ENCODE results near the gene KLHL2.
"Not testable (repeated sequence)": the region's sequence is repeated elsewhere in the genome, so short reads cannot be mapped to it uniquely, and the experiment has no call there.

Gene KLHL2, protein sequence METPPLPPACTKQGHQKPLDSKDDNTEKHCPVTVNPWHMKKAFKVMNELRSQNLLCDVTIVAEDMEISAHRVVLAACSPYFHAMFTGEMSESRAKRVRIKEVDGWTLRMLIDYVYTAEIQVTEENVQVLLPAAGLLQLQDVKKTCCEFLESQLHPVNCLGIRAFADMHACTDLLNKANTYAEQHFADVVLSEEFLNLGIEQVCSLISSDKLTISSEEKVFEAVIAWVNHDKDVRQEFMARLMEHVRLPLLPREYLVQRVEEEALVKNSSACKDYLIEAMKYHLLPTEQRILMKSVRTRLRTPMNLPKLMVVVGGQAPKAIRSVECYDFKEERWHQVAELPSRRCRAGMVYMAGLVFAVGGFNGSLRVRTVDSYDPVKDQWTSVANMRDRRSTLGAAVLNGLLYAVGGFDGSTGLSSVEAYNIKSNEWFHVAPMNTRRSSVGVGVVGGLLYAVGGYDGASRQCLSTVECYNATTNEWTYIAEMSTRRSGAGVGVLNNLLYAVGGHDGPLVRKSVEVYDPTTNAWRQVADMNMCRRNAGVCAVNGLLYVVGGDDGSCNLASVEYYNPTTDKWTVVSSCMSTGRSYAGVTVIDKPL

GRCh38 chr4:165207431-165208220 is at the start of gene KLHL2:
KLHL2 (plus strand) TSS chr4:165207561; CDS start chr4:165207877, 316 bp downstream.
- peak; percentile 27 for DNase-seq (ENCODE audit: low spot score)

DNA sequence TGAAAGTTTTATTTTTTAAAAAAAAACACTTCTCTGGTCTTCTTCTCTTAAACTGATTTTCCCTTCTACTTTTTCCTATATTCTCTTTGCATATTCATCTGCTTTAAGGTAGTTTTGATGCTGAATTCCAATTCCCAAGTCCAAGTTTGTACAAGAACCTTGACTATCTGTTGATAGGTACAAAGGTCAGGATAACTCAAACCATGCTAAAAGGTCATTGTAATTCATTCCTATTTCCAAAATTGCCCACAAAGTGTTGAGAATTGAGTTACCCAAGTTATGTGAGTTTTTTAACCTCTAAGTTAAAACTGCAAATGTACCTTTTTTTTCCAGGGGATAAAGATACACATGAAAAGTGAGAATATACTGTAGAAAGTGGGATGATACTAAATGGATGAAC is 48.6 kb upstream of the KLHL2 start:
- DNase-seq (ENCODE audit: low spot score): no peak

- DNase-seq (ENCODE audit: low spot score): no peak
Observed at GRCh38 chr4:165164257-165164656, 43.1 kb upstream of the KLHL2 start.

DNA sequence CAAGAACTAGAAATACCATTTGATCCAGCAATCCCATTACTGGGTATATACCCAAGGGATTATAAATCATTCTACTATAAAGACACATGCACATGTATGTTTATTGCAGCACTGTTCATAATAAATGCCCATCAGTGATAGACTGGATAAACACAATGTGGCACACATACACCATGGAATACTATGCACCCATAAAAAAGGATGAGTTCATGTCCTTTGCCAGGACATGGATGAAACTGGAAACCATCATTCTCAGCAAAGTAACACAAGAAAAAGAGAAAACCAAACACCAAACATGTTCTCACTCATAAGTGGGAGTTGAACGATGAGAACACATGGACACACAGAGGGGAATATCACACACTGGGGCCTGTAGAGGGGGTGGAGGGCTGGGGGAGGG is 40.5 kb upstream of the KLHL2 start:
- not testable (repeated sequence) for DNase-seq (ENCODE audit: low spot score)

DNA sequence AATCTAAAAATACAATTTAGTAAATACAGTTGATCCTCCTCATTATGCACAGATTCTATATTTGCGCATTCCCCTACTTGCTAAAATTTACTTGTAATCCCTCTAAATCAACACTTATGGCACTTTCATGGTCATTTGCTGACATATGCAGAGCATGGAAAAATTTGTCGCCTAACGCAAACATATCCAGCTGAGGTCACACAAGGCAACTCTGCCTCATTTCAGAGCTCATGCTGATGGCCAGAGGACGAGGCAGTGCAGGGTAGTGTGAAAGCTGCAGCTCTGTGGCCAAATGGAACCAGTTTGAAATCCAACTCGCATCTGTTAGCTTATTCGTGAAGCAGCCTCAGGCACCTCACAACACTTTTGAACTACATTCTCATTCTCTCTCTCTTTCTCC is 39.7 kb upstream of the KLHL2 start:
- no peak for DNase-seq (ENCODE audit: low spot score)

DNA sequence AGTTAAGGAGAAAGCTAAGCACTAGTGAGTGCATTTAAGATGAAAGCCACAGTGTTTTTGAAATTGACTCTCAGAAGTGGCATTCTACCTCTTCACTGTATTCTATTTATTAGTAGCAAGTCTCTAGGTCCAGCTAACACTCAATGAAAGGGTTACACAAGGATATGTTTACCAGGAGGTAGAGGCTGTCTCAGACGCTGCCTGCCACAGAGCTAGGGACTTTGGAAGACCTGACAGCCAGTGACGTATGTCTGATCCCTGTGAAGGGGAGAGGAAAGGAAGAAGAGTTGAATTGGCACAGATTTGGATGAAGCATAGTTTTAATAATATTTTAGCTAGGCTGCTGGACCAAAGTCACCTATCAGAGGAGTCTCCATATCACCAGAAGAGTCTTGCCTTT is 36.5 kb upstream of the KLHL2 start:
- no peak for DNase-seq (ENCODE audit: low spot score)

DNA sequence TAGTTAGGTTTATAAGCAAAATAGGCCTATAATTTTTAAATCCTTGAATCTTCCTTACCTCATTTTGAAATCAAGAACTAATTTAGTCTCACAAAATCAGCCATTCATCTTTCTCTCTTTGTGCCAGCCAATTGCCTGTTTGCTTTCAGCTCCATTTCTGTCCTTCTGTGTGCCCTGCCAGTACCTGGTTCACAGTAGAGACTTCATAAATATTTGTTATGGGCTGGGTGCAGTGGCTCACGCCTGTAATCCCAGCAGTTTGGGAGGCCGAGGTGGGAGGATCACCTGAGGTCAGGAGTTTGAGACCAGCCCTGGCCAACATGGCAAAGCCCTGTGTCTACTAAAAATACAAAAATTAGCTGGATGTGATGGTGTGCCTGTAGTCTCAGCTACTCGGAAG is 31.9 kb upstream of the KLHL2 start:
- not testable (repeated sequence) for DNase-seq (ENCODE audit: low spot score)

DNA sequence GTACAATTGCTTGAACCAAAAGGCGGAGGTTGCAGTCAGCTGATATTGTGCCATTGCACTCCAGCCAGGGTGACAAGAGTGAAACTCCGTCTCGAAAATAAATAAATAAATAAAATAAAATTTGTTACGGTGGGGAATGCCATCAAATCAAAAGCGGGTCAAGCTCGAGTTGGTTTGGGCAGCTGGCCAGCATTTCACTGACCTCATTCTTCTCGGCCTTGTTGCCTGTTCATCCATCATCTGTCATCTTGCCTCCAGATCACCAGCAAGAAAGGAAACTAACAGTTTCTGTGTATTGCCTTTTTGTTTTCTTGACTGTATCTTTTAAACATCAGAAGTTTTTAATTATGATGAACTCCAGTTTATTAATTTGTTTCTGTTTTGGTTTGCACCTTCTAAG is 31.5 kb upstream of the KLHL2 start:
- DNase-seq (ENCODE audit: low spot score): peak; percentile 11

DNA sequence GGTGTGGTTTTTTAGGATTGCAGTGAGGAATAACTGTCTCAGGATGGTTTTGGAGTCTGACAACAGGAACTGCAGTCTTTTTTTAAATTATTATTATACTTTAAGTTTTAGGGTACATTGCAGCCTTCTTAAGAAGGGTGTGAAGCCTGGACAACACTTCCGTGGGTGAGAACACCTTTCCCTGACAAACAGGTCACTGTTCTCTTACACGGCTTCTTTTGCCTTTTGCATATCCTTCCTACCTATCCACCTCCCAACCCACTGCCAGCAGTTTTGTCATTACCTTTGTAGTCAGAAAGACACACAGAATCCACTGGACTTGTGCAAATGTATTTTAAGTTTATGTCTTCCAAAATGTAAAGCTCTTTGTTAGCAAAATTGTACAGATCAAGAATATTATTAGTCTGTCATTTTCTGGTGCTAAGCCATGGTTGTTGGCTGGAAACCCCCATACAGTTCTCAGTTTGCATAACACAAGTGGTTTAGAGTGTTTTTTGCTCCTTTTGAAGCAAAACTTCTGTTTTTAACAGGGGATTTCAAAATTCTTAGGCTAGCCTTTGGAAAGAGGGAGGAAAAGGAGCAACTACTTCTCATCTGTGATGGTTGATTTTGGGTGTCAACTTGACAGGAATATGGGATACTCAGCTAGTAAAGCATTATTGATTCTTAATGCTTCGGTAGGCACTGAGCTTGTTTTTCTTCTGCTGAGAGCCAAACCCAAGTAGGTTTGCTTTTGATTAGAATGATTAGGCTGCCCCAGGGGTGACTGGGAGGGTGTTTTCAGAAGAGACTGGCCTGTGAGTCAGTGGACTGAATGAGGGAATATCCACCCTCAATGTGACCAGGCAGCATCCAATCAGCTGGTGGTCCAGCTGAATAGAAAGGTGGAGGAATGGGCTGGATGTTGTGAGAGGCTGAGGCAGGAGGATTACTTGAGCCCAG is 29.4 kb upstream of the KLHL2 start:
- DNase-seq (ENCODE audit: low spot score): no peak

DNA sequence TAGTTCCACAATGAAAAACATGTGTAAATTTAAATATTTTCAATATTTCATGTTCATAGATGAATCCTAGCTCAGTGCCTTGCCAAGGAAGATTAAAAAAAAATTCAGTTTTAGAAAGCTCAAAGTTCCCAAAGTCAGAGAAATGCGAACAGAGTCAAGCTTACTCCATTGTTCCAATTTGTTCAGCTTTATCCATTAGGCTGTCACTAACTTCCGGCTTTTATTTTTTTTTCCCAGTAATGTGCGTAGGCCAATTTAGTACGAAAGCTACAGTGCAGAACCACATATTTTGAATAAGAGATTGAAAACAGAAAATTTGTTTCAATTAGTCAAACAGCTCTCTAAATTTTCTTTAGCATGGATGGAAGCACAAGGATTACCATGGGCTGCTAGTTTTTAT is 23.1 kb upstream of the KLHL2 start:
- DNase-seq (ENCODE audit: low spot score): no peak

DNA sequence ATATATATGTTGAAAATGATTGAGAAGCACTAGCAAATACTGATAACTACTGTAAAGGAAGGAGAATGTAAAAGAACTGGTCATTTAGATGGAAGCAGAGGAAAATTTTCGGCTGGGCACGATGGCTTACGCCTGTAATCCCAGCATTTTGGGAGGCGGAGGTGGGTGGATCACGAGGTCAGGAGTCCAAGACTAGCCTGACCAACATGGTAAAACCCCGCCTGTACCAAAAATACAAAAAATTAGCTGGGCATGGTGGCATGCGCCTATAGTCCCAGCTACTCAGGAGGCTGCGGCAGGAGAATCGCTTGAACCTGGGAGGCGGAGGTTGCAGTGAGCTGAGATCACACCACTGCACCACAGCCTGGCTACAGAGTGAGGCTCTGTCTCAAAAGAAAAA is 22.4 kb upstream of the KLHL2 start:
- DNase-seq (ENCODE audit: low spot score): not testable (repeated sequence)

GRCh38 chr4:165185448-165185847 is 21.9 kb upstream of the KLHL2 start:
- DNase-seq (ENCODE audit: low spot score): no peak

DNA sequence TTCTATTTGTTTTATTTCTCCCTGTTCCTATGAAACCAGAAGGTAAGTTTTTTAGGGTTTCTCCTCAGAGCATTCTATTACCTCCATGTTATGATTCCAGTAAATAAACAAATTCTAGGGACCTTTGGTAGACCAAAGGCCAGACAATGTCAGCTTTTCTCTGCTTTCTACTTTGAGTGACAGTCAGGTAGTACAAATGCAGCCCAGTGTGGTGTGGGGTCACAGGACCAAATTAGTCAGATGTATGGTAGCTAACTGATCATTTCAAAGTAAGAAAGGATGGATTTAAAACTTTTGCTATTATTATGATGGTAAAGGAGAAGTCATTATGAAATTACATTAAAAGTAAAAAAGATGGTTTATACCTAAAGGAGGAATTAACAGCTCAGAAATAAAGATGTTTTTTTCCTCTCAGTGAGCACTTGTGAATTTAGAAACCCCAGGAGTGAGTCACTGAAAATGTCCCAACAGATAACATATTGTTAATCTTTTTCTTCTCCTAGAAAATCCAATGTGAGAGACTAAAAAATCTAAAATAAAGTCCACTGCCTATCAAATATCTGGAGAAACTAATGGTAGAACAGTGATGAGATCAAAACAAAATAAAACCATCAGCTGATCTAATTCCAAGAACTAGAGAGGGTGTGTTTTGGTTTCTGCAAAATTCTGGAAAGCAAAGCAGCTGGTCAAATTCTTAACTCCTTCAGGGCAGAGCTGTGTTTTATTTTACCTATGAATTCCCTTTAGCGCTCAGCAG is 16.6 kb upstream of the KLHL2 start:
- no peak for DNase-seq (ENCODE audit: low spot score)

DNA sequence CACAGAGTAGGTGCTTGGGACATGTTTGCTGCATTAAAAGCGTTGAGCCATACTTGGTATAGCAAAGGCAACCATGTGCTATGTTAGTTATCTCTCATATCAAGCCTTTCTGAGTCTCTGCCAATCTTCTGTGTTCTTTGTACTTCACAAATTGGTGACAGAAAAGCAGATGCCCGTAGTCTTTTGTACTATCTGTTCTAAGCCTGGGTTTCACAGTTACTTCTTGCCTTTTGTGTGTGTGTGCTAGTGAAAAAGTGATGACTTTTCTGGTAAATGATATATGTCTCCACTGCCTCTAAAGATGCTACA is 16.1 kb upstream of the KLHL2 start:
- no peak for DNase-seq (ENCODE audit: low spot score)

- DNase-seq (ENCODE audit: low spot score): no peak
Observed at GRCh38 chr4:165191814-165192499, 15.4 kb upstream of the KLHL2 start.

DNA sequence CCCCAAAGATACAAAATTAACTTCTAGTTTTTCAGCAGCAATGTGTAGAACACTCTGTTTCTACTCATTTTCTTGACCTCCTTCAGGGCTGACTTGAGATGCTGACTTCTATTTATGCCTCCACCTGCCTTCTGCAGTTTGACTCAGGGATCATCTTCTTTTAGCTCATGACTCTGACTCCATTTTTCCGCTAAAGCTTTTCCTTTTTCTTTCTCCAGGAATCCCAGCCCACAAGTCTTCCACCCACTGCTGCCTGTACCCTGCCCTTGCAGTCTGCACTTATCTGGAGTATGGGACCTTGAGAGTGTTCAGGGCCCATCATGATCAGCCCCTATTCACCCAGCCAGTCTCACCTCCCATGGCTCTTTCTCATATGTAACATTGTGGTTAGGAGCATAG is 14.9 kb upstream of the KLHL2 start:
- DNase-seq (ENCODE audit: low spot score): no peak

GRCh38 chr4:165192956-165193355 is 14.4 kb upstream of the KLHL2 start:
- DNase-seq (ENCODE audit: low spot score): no peak

DNA sequence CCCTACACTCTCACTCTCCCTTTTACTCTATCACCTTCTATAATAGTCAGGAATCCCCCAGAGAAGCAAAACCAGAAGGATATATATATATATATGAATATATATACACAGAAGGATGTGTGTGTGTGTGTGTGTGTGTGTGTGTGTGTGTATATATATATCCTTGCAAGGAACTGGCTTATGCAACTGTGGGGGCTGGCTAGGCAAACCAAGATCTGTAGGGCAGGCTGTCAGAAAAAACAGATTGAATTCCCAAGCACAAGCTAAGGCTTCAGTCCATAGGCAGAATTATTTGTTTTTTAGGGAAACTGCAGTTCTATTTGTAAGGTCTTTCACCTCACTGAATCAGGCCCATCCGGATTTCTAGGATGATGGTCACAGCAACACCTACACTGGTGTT is 13.0 kb upstream of the KLHL2 start:
- no peak for DNase-seq (ENCODE audit: low spot score)

DNA sequence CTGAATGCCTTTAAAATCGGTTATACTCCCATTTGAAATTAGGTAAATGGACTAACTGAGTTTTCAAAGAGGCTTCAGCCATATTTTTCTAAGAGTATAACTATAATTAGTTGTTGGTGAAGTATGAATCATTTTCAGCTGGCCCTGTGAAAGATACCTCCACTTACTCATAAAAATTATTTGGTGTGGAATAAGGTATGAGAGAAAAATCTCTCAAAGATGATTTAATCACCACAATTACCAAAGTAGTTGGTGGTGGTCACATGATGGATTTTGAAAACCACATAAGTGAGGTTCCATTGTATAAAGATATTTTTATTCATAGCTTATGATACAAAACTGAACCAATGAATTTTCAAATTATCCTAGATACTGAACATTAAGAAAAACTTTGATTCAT is 9.0 kb upstream of the KLHL2 start:
- DNase-seq (ENCODE audit: low spot score): no peak

- no peak for DNase-seq (ENCODE audit: low spot score)
Observed at GRCh38 chr4:165199286-165199685, 8.1 kb upstream of the KLHL2 start.

DNA sequence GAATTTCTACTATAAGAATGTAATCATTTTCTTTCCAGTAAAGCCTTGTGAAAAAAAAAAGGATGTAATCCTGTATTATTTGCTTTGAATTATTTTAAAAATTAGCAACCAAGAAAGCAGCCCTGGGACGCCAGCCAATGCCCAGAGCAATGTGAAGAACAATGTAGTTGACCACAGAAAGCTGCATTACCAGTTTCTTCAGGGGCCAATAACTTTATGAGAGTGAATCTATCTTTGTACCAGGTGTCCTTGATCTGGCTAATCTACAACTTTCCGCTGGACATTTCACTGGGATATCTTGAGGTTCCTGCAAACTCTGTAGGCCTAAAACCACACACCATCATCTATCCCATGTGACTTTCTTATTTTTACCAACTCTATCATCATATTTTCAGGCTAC is 7.6 kb upstream of the KLHL2 start:
- no peak for DNase-seq (ENCODE audit: low spot score)

Data from cerebellar cortex (tissue), 1 donor.